Epithelial cell of esophagus (primary cell): ENCODE data around the gene LTBP2.
A peak's percentile ranks its signal among the peaks of the same experiment; 100 is the strongest.

Source experiments
- DNase-seq: peaks from one replicate; pipeline ENCODE4 v3.0.0; 2010; ENCODE audit warnings: low read depth
- H3K4me3 ChIP-seq: 2 replicates; pipeline ENCODE4 v1.5.1; 2011; ENCODE audit warnings: mild to moderate bottlenecking, low read length, control low read depth
- TF ChIP-seq, protein P1 (sequence below): IDR thresholded peaks from 2 replicates; pipeline ENCODE4 v1.5.1; 2011; ENCODE audit warnings: low read depth, mild to moderate bottlenecking, low read length, control low read depth, inconsistent platforms; ENCODE audit not compliant: insufficient read depth; ENCODE audit errors: missing control alignments

The LTBP2 gene

GRCh38 chr14:74521756-74522155 lies 90.3 kb downstream of the LTBP2 start:
- TF ChIP-seq, protein P1, sequence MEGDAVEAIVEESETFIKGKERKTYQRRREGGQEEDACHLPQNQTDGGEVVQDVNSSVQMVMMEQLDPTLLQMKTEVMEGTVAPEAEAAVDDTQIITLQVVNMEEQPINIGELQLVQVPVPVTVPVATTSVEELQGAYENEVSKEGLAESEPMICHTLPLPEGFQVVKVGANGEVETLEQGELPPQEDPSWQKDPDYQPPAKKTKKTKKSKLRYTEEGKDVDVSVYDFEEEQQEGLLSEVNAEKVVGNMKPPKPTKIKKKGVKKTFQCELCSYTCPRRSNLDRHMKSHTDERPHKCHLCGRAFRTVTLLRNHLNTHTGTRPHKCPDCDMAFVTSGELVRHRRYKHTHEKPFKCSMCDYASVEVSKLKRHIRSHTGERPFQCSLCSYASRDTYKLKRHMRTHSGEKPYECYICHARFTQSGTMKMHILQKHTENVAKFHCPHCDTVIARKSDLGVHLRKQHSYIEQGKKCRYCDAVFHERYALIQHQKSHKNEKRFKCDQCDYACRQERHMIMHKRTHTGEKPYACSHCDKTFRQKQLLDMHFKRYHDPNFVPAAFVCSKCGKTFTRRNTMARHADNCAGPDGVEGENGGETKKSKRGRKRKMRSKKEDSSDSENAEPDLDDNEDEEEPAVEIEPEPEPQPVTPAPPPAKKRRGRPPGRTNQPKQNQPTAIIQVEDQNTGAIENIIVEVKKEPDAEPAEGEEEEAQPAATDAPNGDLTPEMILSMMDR: no peak
- no peak for DNase-seq
- no peak overlapping the region for H3K4me3 ChIP-seq

GRCh38 chr14:74519316-74520074 lies 92.5 kb downstream of the LTBP2 start:
- DNase-seq: no peak
- TF ChIP-seq, protein P1: no peak
- no peak overlapping the region for H3K4me3 ChIP-seq

GRCh38 chr14:74518221-74518620 lies 93.8 kb downstream of the LTBP2 start:
- peak; percentile 55 for DNase-seq
- TF ChIP-seq, protein P1: no peak
- no peak overlapping the region for H3K4me3 ChIP-seq

DNA sequence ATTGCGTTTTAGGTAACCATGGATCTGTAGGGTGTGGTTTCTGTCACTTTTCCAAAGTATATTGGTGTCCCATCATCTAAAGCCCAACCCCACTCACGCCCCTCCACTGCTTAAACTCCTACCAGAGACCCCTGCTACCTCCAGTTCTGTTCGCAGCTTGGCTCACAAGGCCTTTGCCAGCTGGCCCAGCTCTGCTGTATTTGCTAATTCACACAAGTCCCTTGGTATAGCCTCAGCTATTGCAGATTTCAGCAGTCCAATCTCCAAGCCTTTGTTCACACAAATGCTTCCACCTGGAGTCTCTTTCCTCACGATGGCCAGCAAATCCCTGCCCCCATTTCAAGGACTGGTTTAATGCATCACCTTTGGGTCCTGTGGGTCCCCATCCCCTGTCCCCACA lies 94.3 kb downstream of the LTBP2 start:
- TF ChIP-seq, protein P1: no peak
- H3K4me3 ChIP-seq: no peak overlapping the region
- no peak for DNase-seq

- H3K4me3 ChIP-seq: no peak overlapping the region
- DNase-seq: peak; percentile 58
- TF ChIP-seq, protein P1: no peak
Observed at GRCh38 chr14:74516451-74517160, 95.4 kb downstream of the LTBP2 start.

DNA sequence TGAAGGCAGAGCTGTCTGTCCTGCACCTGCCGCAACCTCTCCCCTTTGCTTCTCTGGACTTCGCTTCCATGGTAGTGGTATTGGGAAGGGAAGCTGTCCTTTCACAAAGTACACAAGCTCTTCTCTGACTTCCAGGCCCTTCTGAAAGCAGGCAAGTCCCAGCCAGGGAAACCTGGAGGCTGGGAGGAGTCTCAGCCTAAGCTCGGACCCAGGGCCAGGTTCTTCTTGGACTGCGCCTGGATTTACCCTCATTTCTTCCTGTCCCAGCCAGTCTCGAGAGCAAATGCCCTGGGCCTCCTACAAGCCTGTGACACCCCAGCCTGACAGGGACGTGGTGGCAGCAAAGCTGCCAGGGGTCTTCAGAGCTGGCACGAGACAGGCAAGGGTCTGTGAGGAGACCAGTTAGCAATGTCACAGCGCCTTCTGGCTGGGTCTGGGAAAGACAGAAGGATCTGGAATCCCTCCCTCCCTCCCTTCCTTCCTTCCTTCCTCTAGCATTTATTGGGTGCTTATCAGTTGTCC lies 96.1 kb downstream of the LTBP2 start:
- H3K4me3 ChIP-seq: no peak overlapping the region
- no peak for DNase-seq

More for the DNA sequence above, 96.1 kb downstream of the LTBP2 start:
- TF ChIP-seq, protein P1: no peak
